Globus pallidus (tissue), 1 donor: ENCODE data around the gene RASAL3.

ENCODE experiments used
- DNase-seq: peaks from one replicate; pipeline ENCODE4 v3.0.0-alpha.2; 2015; ENCODE audit warnings: low spot score

Gene RASAL3

GRCh38 chr19:15448778-15449619 lies 15.3 kb downstream of the RASAL3 start:
- DNase-seq, result no peak

- no peak for DNase-seq
Measured at GRCh38 chr19:15448044-15448777, 16.1 kb downstream of the RASAL3 start.

GRCh38 chr19:15447057-15447456 lies 17.3 kb downstream of the RASAL3 start:
- no peak for DNase-seq

GRCh38 chr19:15445807-15446376 lies 18.5 kb downstream of the RASAL3 start:
- DNase-seq, result no peak

- no peak for DNase-seq
Measured at GRCh38 chr19:15445227-15445605, 19.1 kb downstream of the RASAL3 start.

- DNase-seq, result no peak
Measured at GRCh38 chr19:15444505-15445226, 19.7 kb downstream of the RASAL3 start.

GRCh38 chr19:15443838-15444237 lies 20.5 kb downstream of the RASAL3 start:
- DNase-seq, result peak; percentile 16

- DNase-seq, result no peak
Measured at GRCh38 chr19:15443325-15443724, 21.0 kb downstream of the RASAL3 start.

GRCh38 chr19:15442142-15442920 lies 22.0 kb downstream of the RASAL3 start:
- no peak for DNase-seq

- no peak for DNase-seq
Measured at GRCh38 chr19:15441317-15441716, 23.0 kb downstream of the RASAL3 start.

- DNase-seq, result no peak
Measured at GRCh38 chr19:15439821-15440641, 24.3 kb downstream of the RASAL3 start.

GRCh38 chr19:15439078-15439799 lies 25.1 kb downstream of the RASAL3 start:
- no peak for DNase-seq

GRCh38 chr19:15438577-15438976 lies 25.8 kb downstream of the RASAL3 start:
- DNase-seq, result no peak

- no peak for DNase-seq
Measured at GRCh38 chr19:15438124-15438496, 26.2 kb downstream of the RASAL3 start.

- no peak for DNase-seq
Measured at GRCh38 chr19:15437355-15438123, 26.8 kb downstream of the RASAL3 start.

GRCh38 chr19:15436826-15437110 lies 27.6 kb downstream of the RASAL3 start:
- DNase-seq, result no peak

GRCh38 chr19:15436012-15436825 lies 28.1 kb downstream of the RASAL3 start:
- DNase-seq, result no peak

GRCh38 chr19:15433519-15434069 lies 30.8 kb downstream of the RASAL3 start:
- DNase-seq, result no peak
